C4-2B (cell line): ENCODE data around the gene GRM4.

Source experiments
- H3K27ac ChIP-seq: fragments of 450-650 bp; 2 replicates; pipeline ENCODE4 v1.5.1; 2017
- CTCF ChIP-seq: fragments of 450-650 bp; conservative IDR thresholded peaks from 2 replicates; pipeline ENCODE4 v1.5.1; 2017; ENCODE audit warnings: mild to moderate bottlenecking
- ZFX ChIP-seq: fragments of 450-650 bp; IDR thresholded peaks from 2 replicates; pipeline ENCODE4 v1.6.1; 2017

Gene GRM4

GRCh38 chr6:34015586-34015985 is 130.3 kb downstream of the GRM4 start:
- H3K27ac ChIP-seq: no peak overlapping the region
- TF ChIP-seq CTCF: no peak
- no peak for TF ChIP-seq ZFX

GRCh38 chr6:34011264-34011663 is 134.6 kb downstream of the GRM4 start:
- TF ChIP-seq CTCF: no peak
- TF ChIP-seq ZFX: no peak
- H3K27ac ChIP-seq: no peak overlapping the region

GRCh38 chr6:34005901-34006531 is 139.9 kb downstream of the GRM4 start:
- H3K27ac ChIP-seq: no peak overlapping the region
- no peak for TF ChIP-seq ZFX
- TF ChIP-seq CTCF: no peak

- TF ChIP-seq CTCF (no peak), ZFX (no peak)
- no peak overlapping the region for H3K27ac ChIP-seq
Observed at GRCh38 chr6:34004706-34005105, 141.2 kb downstream of the GRM4 start.

- no peak overlapping the region for H3K27ac ChIP-seq
- TF ChIP-seq CTCF (no peak), ZFX (no peak)
Observed at GRCh38 chr6:34003962-34004361, 141.9 kb downstream of the GRM4 start.

- H3K27ac ChIP-seq: no peak overlapping the region
- TF ChIP-seq ZFX: no peak
- TF ChIP-seq CTCF: no peak
Observed at GRCh38 chr6:34001706-34002621, 143.9 kb downstream of the GRM4 start.

- TF ChIP-seq ZFX (no peak), CTCF (no peak)
- no peak overlapping the region for H3K27ac ChIP-seq
Observed at GRCh38 chr6:34000281-34000680, 145.6 kb downstream of the GRM4 start.
